Right atrium auricular region (tissue), 2 donors: ENCODE measurements around the gene ANAPC2. TPM values are rescaled to one million over a fixed set of nuclear protein-coding genes. Genes with fewer than 3 reads are reported as not detected.

Experiments
- DNase-seq: peaks from one replicate; pipeline ENCODE4 v3.0.0-alpha.2; 2019; ENCODE audit warnings: low spot score
- H3K27ac ChIP-seq, 2 donors: fragments of 200-600 bp; sonication (generic); 1 replicate in 1 of 2; 2 replicates in 1 of 2; pipeline ENCODE4 v1.5.1; 2016 to 2019
- H3K27me3 ChIP-seq, 2 donors: fragments of 200-600 bp; sonication (generic); one replicate each; pipeline versions ENCODE4 v1.5.1 to v1.6.0; 2017 to 2019
- H3K36me3 ChIP-seq: fragments of 200-600 bp; sonication (generic); one replicate; pipeline ENCODE4 v1.5.1; 2016
- H3K4me1 ChIP-seq, 2 donors: fragments of 200-600 bp; sonication (generic); one replicate each; pipeline versions ENCODE4 v1.5.1 to v1.6.0; 2017 to 2019
- H3K4me3 ChIP-seq, 2 donors: fragments of 200-600 bp; sonication (generic); 1 replicate in 1 of 2; 2 replicates in 1 of 2; pipeline ENCODE4 v1.5.1; 2017 to 2019; ENCODE audit warnings: mild to moderate bottlenecking in 1 of 2, moderate library complexity in 1 of 2
- H3K9me3 ChIP-seq, 2 donors: fragments of 200-600 bp; sonication (generic); one replicate each; pipeline ENCODE4 v1.5.1; 2019
- CTCF ChIP-seq, 2 donors: fragments of 200-600 bp; sonication (generic); IDR thresholded peaks; one replicate each; pipeline ENCODE4 v1.5.1; 2019; ENCODE audit warnings: antibody characterized with exemption in 2 of 2
- total RNA-seq, 2 donors: library from RNA; depleted of rRNA; stranded (reverse); fragments of >200 nt; gene quantifications; one replicate each; pipeline ENCODE4 v1.1.0, GENCODE V29; 2016

The ANAPC2 gene
- total RNA-seq, 2 donors from 2014 or later = 10.8 to 12.1 TPM

GRCh38 chr9:137163365-137163715, 25.0 kb downstream of the ANAPC2 start:
- no peak for DNase-seq
- TF ChIP-seq CTCF (IDR thresholded peaks at IDR 0.05) = no peak
- Histone ChIP-seq H3K36me3 (no peaks in the 10 kb centered on the region), H3K9me3 (no peaks in the 10 kb centered on the region), H3K27ac (no peak overlapping the region), H3K4me1 (peaks cover 0 to 45% of the 10 kb centered on the region in 2 donors), H3K4me3 (peak overlapping the region; percentile 21 to 38), H3K27me3 (peaks cover 50 to 88% of the 10 kb centered on the region in 2 donors)

GRCh38 chr9:137162505-137163364, 25.6 kb downstream of the ANAPC2 start:
- H3K27me3 ChIP-seq = peaks cover 44 to 82% of the 10 kb centered on the region in 2 donors
- peak in 1 of 2 donors; percentile 19 for TF ChIP-seq CTCF (IDR thresholded peaks at IDR 0.05)
- DNase-seq = no peak
- peak overlapping the region; percentile 21 to 38 for H3K4me3 ChIP-seq
- H3K36me3 ChIP-seq = no peaks in the 10 kb centered on the region
- H3K27ac ChIP-seq = no peak overlapping the region
- H3K9me3 ChIP-seq = no peaks in the 10 kb centered on the region
- H3K4me1 ChIP-seq = peaks cover 0 to 39% of the 10 kb centered on the region in 2 donors

- peaks cover 41 to 73% of the 10 kb centered on the region in 2 donors for H3K27me3 ChIP-seq
- DNase-seq = no peak
Measured at GRCh38 chr9:137161558-137162486, 26.5 kb downstream of the ANAPC2 start.

GRCh38 chr9:137160716-137161557, 27.4 kb downstream of the ANAPC2 start:
- H3K27me3 ChIP-seq = peaks cover 33 to 64% of the 10 kb centered on the region in 2 donors
- H3K9me3 ChIP-seq = no peaks in the 10 kb centered on the region
- no peaks in the 10 kb centered on the region for H3K36me3 ChIP-seq
- no peak for TF ChIP-seq CTCF (IDR thresholded peaks at IDR 0.05)
- no peak for DNase-seq
- H3K27ac ChIP-seq = no peak overlapping the region
- no peak overlapping the region for H3K4me3 ChIP-seq
- peaks cover 0 to 37% of the 10 kb centered on the region in 2 donors for H3K4me1 ChIP-seq

More at GRCh38 chr9:137161558-137162486, 26.5 kb downstream of the ANAPC2 start:
- peaks cover 0 to 34% of the 10 kb centered on the region in 2 donors for H3K4me1 ChIP-seq
- no peak overlapping the region for H3K27ac ChIP-seq
- no peaks in the 10 kb centered on the region for H3K9me3 ChIP-seq
- no peak for TF ChIP-seq CTCF (IDR thresholded peaks at IDR 0.05)
- H3K36me3 ChIP-seq = no peaks in the 10 kb centered on the region
- H3K4me3 ChIP-seq = peak overlapping the region in 1 of 2 donors; percentile 4

- Histone ChIP-seq H3K36me3 (no peaks in the 10 kb centered on the region), H3K4me3 (no peak overlapping the region), H3K27me3 (peaks cover 26 to 56% of the 10 kb centered on the region in 2 donors), H3K27ac (no peak overlapping the region), H3K4me1 (peaks cover 0 to 37% of the 10 kb centered on the region in 2 donors), H3K9me3 (no peaks in the 10 kb centered on the region)
- DNase-seq = no peak
- TF ChIP-seq CTCF (IDR thresholded peaks at IDR 0.05) = no peak
Measured at GRCh38 chr9:137160054-137160425, 28.3 kb downstream of the ANAPC2 start.
